ENCODE results near the gene PRND.

DNA sequence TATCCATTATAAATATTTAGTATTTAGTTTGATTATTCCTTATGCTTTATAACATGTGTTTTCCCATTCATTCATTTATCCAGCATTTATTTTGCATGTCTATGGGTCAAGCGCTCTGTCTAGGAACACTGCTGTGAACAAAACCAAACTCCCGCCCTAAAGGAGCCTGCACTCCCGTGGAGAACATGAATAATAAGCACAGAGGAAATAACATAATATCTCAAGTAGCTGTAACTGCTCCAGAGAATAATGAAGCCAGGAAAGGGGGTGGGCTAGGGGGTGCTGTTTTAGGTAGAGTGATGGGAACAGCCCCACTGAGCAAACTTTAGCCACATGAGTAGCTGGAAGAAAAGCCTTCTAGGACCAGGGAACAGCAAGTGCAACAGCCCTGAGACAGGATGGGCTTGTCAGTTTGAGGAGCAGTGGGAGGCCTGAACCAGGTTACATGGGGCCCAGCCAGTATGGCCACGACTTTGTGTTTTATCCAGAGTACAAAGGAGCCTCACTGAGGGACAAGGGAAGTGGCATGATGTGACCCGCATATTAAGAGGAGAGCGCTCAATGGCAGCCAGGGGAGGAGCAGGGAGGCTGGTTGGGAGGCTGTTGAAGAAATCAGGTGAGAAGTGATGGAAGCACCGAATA is 24.4 kb upstream of the PRND start:
- TF ChIP-seq, protein P1, sequence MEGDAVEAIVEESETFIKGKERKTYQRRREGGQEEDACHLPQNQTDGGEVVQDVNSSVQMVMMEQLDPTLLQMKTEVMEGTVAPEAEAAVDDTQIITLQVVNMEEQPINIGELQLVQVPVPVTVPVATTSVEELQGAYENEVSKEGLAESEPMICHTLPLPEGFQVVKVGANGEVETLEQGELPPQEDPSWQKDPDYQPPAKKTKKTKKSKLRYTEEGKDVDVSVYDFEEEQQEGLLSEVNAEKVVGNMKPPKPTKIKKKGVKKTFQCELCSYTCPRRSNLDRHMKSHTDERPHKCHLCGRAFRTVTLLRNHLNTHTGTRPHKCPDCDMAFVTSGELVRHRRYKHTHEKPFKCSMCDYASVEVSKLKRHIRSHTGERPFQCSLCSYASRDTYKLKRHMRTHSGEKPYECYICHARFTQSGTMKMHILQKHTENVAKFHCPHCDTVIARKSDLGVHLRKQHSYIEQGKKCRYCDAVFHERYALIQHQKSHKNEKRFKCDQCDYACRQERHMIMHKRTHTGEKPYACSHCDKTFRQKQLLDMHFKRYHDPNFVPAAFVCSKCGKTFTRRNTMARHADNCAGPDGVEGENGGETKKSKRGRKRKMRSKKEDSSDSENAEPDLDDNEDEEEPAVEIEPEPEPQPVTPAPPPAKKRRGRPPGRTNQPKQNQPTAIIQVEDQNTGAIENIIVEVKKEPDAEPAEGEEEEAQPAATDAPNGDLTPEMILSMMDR (IDR thresholded peaks at IDR 0.05; ENCODE audit: extremely low read depth in 1 of 2, insufficient read depth in 1 of 2, low read depth in 1 of 2, low read length in 2 of 2) = no peak
- TF ChIP-seq POLR2AphosphoS5 (IDR thresholded peaks at IDR 0.05; ENCODE audit: insufficient read depth, low read depth, low read length) (no peak), MYC (IDR thresholded peaks at IDR 0.05; ENCODE audit: low read depth, low read length) (no peak), POLR2A (IDR thresholded peaks at IDR 0.05; ENCODE audit: low read depth, low read length) (no peak), EZH2 (IDR thresholded peaks at IDR 0.05; ENCODE audit: borderline replicate concordance, low read depth, low read length, severe bottlenecking) (no peak), JUN (IDR thresholded peaks at IDR 0.05; ENCODE audit: borderline replicate concordance, insufficient read depth, insufficient read length, low read depth) (no peak)

Measured in endothelial cell of umbilical vein (primary cell).